Measurements from ENCODE around the gene TICAM1. TPM values are rescaled to one million over a fixed set of nuclear protein-coding genes. Genes with fewer than 3 reads are reported as not detected.

The TICAM1 gene
- total and polyA plus RNA-seq, 2 of the 8 experiments (the other 6 are each of a cell fraction or from before 2014, with no cell fraction given) = 0.41 to 0.65 TPM

DNA sequence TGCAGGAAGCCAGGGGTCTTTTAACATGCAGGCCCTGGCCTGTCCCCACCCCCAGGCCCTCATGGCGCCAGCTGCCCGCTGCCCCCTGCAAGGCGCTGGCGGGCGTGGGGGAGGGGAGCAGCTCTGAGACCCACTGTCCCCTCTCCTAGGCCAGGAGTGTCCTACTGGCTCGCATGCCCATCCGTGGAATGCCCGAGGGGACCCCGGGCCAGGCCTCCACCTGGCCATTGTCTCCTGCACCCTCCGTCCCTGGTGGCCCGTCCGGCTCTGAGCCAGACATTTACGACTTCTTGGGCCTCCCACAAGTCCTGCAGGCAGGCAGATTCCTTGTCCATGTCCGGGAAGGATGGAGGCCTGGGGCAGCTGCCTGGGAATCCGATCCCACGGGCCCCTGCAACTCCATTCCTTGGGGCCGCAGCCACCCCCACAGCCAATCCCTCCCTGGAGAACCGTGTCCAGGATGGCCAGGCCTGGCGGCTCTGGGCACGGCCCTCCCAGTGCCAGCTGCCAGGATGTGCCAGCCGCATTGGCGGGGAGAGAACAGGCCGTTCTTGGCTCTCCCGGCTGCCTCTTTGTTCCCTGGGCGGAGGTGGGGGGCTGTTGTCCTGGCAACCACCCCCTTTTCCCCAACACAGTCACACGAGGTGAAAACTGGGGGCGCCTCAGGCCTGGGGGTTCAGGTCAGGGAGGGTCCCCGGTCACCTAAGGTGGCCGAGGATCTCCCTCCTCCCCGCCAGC is 46.4 kb upstream of the TICAM1 start (continued):
- TF ChIP-seq, protein P1, sequence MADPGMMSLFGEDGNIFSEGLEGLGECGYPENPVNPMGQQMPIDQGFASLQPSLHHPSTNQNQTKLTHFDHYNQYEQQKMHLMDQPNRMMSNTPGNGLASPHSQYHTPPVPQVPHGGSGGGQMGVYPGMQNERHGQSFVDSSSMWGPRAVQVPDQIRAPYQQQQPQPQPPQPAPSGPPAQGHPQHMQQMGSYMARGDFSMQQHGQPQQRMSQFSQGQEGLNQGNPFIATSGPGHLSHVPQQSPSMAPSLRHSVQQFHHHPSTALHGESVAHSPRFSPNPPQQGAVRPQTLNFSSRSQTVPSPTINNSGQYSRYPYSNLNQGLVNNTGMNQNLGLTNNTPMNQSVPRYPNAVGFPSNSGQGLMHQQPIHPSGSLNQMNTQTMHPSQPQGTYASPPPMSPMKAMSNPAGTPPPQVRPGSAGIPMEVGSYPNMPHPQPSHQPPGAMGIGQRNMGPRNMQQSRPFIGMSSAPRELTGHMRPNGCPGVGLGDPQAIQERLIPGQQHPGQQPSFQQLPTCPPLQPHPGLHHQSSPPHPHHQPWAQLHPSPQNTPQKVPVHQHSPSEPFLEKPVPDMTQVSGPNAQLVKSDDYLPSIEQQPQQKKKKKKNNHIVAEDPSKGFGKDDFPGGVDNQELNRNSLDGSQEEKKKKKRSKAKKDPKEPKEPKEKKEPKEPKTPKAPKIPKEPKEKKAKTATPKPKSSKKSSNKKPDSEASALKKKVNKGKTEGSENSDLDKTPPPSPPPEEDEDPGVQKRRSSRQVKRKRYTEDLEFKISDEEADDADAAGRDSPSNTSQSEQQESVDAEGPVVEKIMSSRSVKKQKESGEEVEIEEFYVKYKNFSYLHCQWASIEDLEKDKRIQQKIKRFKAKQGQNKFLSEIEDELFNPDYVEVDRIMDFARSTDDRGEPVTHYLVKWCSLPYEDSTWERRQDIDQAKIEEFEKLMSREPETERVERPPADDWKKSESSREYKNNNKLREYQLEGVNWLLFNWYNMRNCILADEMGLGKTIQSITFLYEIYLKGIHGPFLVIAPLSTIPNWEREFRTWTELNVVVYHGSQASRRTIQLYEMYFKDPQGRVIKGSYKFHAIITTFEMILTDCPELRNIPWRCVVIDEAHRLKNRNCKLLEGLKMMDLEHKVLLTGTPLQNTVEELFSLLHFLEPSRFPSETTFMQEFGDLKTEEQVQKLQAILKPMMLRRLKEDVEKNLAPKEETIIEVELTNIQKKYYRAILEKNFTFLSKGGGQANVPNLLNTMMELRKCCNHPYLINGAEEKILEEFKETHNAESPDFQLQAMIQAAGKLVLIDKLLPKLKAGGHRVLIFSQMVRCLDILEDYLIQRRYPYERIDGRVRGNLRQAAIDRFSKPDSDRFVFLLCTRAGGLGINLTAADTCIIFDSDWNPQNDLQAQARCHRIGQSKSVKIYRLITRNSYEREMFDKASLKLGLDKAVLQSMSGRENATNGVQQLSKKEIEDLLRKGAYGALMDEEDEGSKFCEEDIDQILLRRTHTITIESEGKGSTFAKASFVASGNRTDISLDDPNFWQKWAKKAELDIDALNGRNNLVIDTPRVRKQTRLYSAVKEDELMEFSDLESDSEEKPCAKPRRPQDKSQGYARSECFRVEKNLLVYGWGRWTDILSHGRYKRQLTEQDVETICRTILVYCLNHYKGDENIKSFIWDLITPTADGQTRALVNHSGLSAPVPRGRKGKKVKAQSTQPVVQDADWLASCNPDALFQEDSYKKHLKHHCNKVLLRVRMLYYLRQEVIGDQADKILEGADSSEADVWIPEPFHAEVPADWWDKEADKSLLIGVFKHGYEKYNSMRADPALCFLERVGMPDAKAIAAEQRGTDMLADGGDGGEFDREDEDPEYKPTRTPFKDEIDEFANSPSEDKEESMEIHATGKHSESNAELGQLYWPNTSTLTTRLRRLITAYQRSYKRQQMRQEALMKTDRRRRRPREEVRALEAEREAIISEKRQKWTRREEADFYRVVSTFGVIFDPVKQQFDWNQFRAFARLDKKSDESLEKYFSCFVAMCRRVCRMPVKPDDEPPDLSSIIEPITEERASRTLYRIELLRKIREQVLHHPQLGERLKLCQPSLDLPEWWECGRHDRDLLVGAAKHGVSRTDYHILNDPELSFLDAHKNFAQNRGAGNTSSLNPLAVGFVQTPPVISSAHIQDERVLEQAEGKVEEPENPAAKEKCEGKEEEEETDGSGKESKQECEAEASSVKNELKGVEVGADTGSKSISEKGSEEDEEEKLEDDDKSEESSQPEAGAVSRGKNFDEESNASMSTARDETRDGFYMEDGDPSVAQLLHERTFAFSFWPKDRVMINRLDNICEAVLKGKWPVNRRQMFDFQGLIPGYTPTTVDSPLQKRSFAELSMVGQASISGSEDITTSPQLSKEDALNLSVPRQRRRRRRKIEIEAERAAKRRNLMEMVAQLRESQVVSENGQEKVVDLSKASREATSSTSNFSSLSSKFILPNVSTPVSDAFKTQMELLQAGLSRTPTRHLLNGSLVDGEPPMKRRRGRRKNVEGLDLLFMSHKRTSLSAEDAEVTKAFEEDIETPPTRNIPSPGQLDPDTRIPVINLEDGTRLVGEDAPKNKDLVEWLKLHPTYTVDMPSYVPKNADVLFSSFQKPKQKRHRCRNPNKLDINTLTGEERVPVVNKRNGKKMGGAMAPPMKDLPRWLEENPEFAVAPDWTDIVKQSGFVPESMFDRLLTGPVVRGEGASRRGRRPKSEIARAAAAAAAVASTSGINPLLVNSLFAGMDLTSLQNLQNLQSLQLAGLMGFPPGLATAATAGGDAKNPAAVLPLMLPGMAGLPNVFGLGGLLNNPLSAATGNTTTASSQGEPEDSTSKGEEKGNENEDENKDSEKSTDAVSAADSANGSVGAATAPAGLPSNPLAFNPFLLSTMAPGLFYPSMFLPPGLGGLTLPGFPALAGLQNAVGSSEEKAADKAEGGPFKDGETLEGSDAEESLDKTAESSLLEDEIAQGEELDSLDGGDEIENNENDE (IDR thresholded peaks at IDR 0.05; ENCODE audit: insufficient replicate concordance, low read length) = no peak
- TF ChIP-seq CBX5 (IDR thresholded peaks at IDR 0.05; ENCODE audit: low read depth, low read length) = no peak
- TF ChIP-seq KDM1A (IDR thresholded peaks at IDR 0.05; ENCODE audit: borderline replicate concordance, low read length) = no peak
- no peak for TF ChIP-seq HDAC2 (IDR thresholded peaks at IDR 0.05; ENCODE audit: borderline replicate concordance in 1 of 2, low read depth in 2 of 2, low read length in 2 of 2)
- TF ChIP-seq NANOG (IDR thresholded peaks at IDR 0.05; ENCODE audit: insufficient read depth, low read depth, low read length, poor library complexity, severe bottlenecking) = no peak
- TF ChIP-seq RBBP5 (IDR thresholded peaks at IDR 0.05; ENCODE audit: borderline replicate concordance, low read depth, low read length) = no peak; the same call in 1 of the 2 replicates
- no peak for TF ChIP-seq SP4 (IDR thresholded peaks at IDR 0.05; ENCODE audit: low read length)

All from H1 (cell line).